A673 (cell line): ENCODE measurements around the gene NUMA1.
A peak's percentile ranks its signal among the peaks of the same experiment; 100 is the strongest.

Experiments used
- CTCF ChIP-seq: fragments of 300-800, 200-600 bp; sonication (generic); conservative IDR thresholded peaks from 2 replicates; pipeline ENCODE4 v1.5.1; 2017; ENCODE audit warnings: low read depth, mild to moderate bottlenecking, antibody characterized with exemption, low read length, moderate library complexity, mixed read lengths
- EZH2 ChIP-seq: fragments of 200-600 bp; sonication (generic); IDR thresholded peaks from 2 replicates; pipeline ENCODE4 v1.6.1; 2017; ENCODE audit warnings: borderline replicate concordance, low read depth, mild to moderate bottlenecking, mixed read lengths, antibody characterized with exemption, low read length; ENCODE audit not compliant: poor library complexity, severe bottlenecking

- TF ChIP-seq CTCF (peak; percentile 90), EZH2 (no peak)
Observed at GRCh38 chr11:71977743-71978418, 102.5 kb downstream of the NUMA1 start.
